GM13977 (cell line): ENCODE measurements around the gene CCDC97.

Source experiments
- DNase-seq: peaks from one replicate; pipeline ENCODE4 v3.0.0; 2012; ENCODE audit warnings: low spot score
- in situ Hi-C: fragments of 300-500 bp; cut with MboI; formaldehyde crosslinking; loops from one replicate; pipeline ENCODE4 v1.12.0; 2022; ENCODE audit warnings: low sequenced_read_pairs, low pct_unique_long_range_greater_than_20kb, mixed read lengths, inconsistent platforms; ENCODE audit not compliant: unreplicated experiment
- TF ChIP-seq, protein P1 (sequence below): IDR thresholded peaks from 2 replicates; pipeline ENCODE4 v1.5.1; 2012; ENCODE audit warnings: mild to moderate bottlenecking, control low read depth; ENCODE audit not compliant: insufficient read depth; ENCODE audit errors: extremely low read depth, missing control alignments

The CCDC97 gene

DNA sequence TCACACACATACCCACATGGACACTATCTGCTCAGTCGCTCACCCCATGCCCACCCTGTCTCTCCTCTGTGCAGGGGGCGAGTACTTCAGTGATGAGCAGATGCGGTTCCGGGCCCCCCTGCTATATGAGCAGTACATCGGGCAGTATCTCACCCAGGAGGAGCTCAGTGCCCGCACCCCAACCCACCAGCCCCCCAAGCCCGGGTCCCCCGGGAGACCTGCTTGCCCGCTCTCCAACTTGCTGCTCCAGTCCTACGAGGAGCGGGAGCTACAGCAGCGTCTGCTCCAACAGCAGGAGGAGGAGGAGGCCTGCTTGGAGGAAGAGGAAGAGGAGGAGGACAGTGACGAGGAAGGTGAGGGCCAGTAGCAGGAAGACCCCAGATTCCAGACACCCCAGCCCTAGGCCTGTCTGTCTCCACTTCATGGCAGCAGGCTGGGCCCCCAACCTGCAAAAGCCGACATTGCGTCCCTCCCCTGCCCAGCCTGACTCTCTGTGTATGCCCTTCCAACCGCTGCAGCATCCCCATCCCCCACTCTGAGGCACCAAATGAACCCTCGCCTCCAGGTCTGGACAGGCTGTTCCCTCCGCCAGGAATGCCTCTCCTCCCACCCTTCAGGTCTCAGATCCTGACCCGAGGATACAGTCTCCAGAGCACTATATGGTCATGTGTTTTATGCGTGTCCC lies 9.7 kb downstream of the CCDC97 start:
- TF ChIP-seq, protein P1, sequence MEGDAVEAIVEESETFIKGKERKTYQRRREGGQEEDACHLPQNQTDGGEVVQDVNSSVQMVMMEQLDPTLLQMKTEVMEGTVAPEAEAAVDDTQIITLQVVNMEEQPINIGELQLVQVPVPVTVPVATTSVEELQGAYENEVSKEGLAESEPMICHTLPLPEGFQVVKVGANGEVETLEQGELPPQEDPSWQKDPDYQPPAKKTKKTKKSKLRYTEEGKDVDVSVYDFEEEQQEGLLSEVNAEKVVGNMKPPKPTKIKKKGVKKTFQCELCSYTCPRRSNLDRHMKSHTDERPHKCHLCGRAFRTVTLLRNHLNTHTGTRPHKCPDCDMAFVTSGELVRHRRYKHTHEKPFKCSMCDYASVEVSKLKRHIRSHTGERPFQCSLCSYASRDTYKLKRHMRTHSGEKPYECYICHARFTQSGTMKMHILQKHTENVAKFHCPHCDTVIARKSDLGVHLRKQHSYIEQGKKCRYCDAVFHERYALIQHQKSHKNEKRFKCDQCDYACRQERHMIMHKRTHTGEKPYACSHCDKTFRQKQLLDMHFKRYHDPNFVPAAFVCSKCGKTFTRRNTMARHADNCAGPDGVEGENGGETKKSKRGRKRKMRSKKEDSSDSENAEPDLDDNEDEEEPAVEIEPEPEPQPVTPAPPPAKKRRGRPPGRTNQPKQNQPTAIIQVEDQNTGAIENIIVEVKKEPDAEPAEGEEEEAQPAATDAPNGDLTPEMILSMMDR, result no peak
- in situ Hi-C loops, result loop anchor here (10.0 kb wide), 1 partner anchor 115 kb away; no protein-coding TSS in a partner anchor
- no peak for DNase-seq

DNA sequence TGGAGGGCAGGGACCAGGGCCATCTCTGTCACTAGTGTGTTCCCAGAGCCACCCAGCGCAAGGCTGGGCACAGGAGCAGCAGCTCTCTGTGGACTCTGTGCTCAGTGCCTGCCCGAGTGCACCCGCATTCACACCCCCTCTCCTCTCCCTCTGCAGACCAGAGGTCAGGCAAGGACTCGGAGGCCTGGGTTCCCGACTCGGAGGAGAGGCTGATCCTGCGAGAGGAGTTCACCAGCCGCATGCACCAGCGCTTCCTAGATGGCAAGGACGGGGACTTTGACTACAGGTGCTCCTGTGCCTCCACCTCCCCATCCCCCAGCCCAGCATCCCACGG lies 10.2 kb downstream of the CCDC97 start:
- in situ Hi-C loops, result no loop called here

DNA sequence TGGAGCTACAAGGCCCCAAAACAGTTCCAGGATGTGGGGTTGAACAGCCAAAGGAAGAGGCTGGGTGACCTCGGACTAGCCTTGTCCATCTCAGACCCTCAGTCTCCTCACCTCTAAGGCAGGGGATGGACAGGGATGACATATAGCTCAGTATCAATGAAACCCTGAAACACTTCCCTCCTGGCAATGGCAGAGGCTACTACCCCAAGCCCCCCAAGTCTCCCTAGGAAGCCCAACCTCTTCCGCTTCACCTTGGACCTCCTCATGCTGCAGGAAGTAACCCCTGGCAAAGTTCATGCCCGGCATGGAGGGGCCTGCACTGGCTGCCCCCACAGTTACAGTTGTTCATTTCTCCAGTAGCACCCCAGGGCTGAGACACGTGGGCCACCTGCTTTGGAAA lies 10.6 kb downstream of the CCDC97 start:
- DNase-seq, result no peak
- in situ Hi-C loops, result no loop called here
- TF ChIP-seq, protein P1, result no peak

More for the DNA sequence above, 10.2 kb downstream of the CCDC97 start:
- DNase-seq, result no peak
- TF ChIP-seq, protein P1, result no peak

DNA sequence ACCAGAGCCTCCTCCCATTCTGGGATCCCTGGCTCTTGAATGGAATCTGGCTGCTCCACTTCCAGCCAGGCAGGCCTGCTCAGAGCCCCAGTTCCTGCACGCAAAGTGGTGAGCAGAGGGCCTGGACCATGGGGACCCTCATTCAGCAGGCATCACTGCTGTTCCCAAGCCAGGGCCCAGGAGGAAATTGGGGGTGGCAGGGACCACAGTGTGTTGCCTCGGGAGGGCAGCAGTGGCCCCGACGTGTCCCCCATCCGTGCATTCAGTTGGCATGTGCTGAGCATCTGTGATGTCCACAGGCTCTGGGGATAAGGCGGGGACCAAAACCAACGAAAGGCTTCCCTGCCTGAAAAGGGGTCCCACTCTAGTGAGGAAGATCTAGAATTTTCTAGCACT lies 11.2 kb downstream of the CCDC97 start:
- TF ChIP-seq, protein P1, result no peak
- in situ Hi-C loops, result no loop called here
- no peak for DNase-seq

DNA sequence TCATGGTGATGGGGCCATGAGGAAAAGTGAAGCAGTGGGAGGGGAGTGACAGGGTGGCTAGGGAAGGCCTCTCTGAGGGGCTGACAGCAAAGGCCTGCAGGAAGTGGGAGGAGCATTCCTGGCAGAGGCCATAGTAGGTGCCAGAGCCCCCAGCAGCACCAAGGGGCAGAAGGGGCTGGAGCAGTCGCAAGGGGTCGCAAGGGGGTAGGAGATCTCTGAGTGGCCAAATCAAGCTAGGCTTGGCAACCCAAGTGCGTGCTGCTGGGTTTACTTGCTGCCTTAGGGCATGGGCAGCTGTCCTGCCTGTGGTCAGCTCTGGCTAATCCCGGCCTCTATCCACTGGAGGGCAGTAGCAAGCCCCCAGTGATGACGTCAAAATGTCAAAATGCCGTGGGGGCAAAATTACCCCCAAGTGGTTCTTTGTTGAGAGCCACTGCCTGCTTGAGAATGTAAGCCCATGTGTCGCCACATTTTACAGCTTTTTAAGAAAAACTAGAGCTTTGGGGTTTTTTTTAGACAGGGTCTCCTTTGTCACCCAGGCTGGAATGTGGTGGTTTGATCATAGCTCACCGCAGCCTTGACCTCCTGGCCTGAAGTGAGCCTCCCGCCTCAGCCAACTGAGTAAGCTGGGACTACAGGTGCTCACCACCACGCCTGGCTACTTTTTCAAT lies 11.8 kb downstream of the CCDC97 start:
- in situ Hi-C loops, result no loop called here
- TF ChIP-seq, protein P1, result peak; percentile 57
- peak; percentile 69 for DNase-seq

DNA sequence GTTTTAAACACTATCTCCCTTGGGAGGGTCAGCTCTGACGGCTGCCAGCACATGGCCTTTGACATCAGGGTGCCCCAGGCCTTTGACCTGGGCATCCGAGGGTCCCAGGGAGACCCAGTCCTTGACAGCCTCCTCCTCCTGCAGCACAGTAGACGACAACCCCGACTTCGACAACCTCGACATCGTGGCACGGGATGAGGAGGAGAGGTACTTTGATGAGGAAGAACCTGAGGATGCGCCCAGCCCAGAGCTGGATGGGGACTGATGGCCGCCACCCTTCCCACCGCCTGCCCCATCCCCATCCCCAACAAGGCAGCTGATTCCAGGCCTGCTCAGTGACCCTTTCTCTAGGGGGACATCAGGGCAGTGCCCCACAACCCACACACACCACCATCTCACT lies 12.5 kb downstream of the CCDC97 start:
- DNase-seq, result no peak
- TF ChIP-seq, protein P1, result no peak
- in situ Hi-C loops, result no loop called here
